ENCODE data around the gene CASP5.

- TF ChIP-seq CTCF (conservative IDR thresholded peaks at IDR 0.05; ENCODE audit: low read depth, low read length) = no peak
- TF ChIP-seq POLR2A (IDR thresholded peaks at IDR 0.05; ENCODE audit: low read depth, low read length) = no peak
- TF ChIP-seq RAD21 (IDR thresholded peaks at IDR 0.05; ENCODE audit: low read length) = no peak
- TF ChIP-seq SMC3 (IDR thresholded peaks at IDR 0.05; ENCODE audit: low read depth, low read length) = no peak
- no peak for TF ChIP-seq MAFK (IDR thresholded peaks at IDR 0.05; ENCODE audit: low read depth, low read length)
- TF ChIP-seq MXI1 (IDR thresholded peaks at IDR 0.05; ENCODE audit: borderline replicate concordance, low read depth, low read length) = no peak
- peak; percentile 79 for TF ChIP-seq CEBPB (IDR thresholded peaks at IDR 0.05; ENCODE audit: low read depth, low read length)
- TF ChIP-seq CHD1 (IDR thresholded peaks at IDR 0.05; ENCODE audit: low read depth, low read length) = no peak
Observed at GRCh38 chr11:104984808-104985207, 38.2 kb downstream of the CASP5 start.

Data from IMR-90 (cell line).